ENCODE measurements around the gene ACOT13. TPM values are rescaled to one million over a fixed set of nuclear protein-coding genes. Genes with fewer than 3 reads are reported as not detected.
A peak's percentile ranks its signal among the peaks of the same experiment; 100 is the strongest.

ACOT13 gene
- total and polyA plus RNA-seq, 2 of the 8 experiments (the other 6 are each of a cell fraction or from before 2014, with no cell fraction given) = 27.6 to 40.6 TPM

GRCh38 chr6:24666641-24667377 is at the start of gene ACOT13, which contains the start of gene TDP2 (continued):
- TF ChIP-seq HDAC6 (IDR thresholded peaks at IDR 0.05; ENCODE audit: low read depth, low read length) (no peak), CTBP2 (IDR thresholded peaks at IDR 0.05; ENCODE audit: borderline replicate concordance, insufficient read depth, insufficient read length, low read length) (no peak), ASH2L (IDR thresholded peaks at IDR 0.05; ENCODE audit: low read length) (peak; percentile 95), RNF2 (IDR thresholded peaks at IDR 0.05; ENCODE audit: borderline replicate concordance, low read depth, low read length, missing control alignments, poor library complexity, severe bottlenecking) (no peak), CEBPB (IDR thresholded peaks at IDR 0.05; ENCODE audit: low read depth, low read length) (peak; percentile 59; the same call in 1 of the 2 replicates), CHD1 (IDR thresholded peaks at IDR 0.05; ENCODE audit: low read depth, low read length) (no peak), KDM1A (IDR thresholded peaks at IDR 0.05; ENCODE audit: borderline replicate concordance, low read length) (no peak), SIRT6 (IDR thresholded peaks at IDR 0.05; ENCODE audit: low read length) (no peak), YY1 (IDR thresholded peaks at IDR 0.05; ENCODE audit: low read depth, low read length) (peak; percentile 87), KDM5A (IDR thresholded peaks at IDR 0.05; ENCODE audit: low read length) (no peak; the same call in 1 of the 2 replicates), GABPA (IDR thresholded peaks at IDR 0.05; ENCODE audit: borderline replicate concordance, insufficient read depth, low read length) (peak; percentile 56; the same call in 1 of the 2 replicates), EGR1 (IDR thresholded peaks at IDR 0.05; ENCODE audit: borderline replicate concordance, low read depth, low read length) (0 out of 2 replicates have a peak, but pooled peaks have one; percentile 26), HDAC2 (IDR thresholded peaks at IDR 0.05; ENCODE audit: borderline replicate concordance in 1 of 2, low read depth in 2 of 2, low read length in 2 of 2) (no peak), GTF2F1 (IDR thresholded peaks at IDR 0.05; ENCODE audit: borderline replicate concordance, low read depth, low read length) (no peak), SUZ12 (IDR thresholded peaks at IDR 0.05; ENCODE audit: low read length) (no peak), SP1 (IDR thresholded peaks at IDR 0.05; ENCODE audit: low read depth, low read length) (0 out of 2 replicates have a peak, but pooled peaks have one; percentile 12), SRF (IDR thresholded peaks at IDR 0.05; ENCODE audit: low read depth, low read length) (no peak), TAF1 (IDR thresholded peaks at IDR 0.05; ENCODE audit: low read depth, low read length) (peak; percentile 89), CBX8 (IDR thresholded peaks at IDR 0.05; ENCODE audit: borderline replicate concordance, low read depth, low read length) (no peak), POLR2AphosphoS5 (IDR thresholded peaks at IDR 0.05; ENCODE audit: low read depth, low read length) (peak; percentile 75; the same call in 1 of the 2 replicates), MAFK (IDR thresholded peaks at IDR 0.05; ENCODE audit: low read depth, low read length) (no peak), ATF3 (IDR thresholded peaks at IDR 0.05; ENCODE audit: insufficient read depth, low read depth, low read length) (no peak)
- TF ChIP-seq, protein P1, sequence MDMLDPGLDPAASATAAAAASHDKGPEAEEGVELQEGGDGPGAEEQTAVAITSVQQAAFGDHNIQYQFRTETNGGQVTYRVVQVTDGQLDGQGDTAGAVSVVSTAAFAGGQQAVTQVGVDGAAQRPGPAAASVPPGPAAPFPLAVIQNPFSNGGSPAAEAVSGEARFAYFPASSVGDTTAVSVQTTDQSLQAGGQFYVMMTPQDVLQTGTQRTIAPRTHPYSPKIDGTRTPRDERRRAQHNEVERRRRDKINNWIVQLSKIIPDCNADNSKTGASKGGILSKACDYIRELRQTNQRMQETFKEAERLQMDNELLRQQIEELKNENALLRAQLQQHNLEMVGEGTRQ (IDR thresholded peaks at IDR 0.05; ENCODE audit: low read length) = no peak; the same call in 1 of the 2 replicates
